Natural killer cell (primary cell): ENCODE results near the gene TRHDE. TPM values are rescaled to one million over a fixed set of nuclear protein-coding genes. Genes with fewer than 3 reads are reported as not detected.

Source experiments
- ATAC-seq, 3 donors: fragments of 150-1000 bp in 2 of 3; fragments of 200-7000 bp in 1 of 3; cut with Tn5 transposase; 1 replicate in 1 of 3; 2 replicates in 2 of 3; pipeline ENCODE4 v1.10.0; 2021; ENCODE audit warnings: mild to moderate bottlenecking in 2 of 3, moderate library complexity in 2 of 3
- DNase-seq, 2 donors: peaks; one replicate each; pipeline versions ENCODE4 v3.0.0 to v3.0.0-alpha.2; 2013 to 2021; ENCODE audit warnings: mixed read lengths in 1 of 2
- H3K27ac ChIP-seq: one replicate; pipeline ENCODE4 v1.5.1; 2013; ENCODE audit warnings: mild to moderate bottlenecking, low read length
- H3K27me3 ChIP-seq: one replicate; pipeline ENCODE4 v1.6.1; 2013; ENCODE audit warnings: low read length; ENCODE audit not compliant: control insufficient read depth, insufficient read depth
- H3K36me3 ChIP-seq: one replicate; pipeline ENCODE4 v1.6.1; 2013; ENCODE audit warnings: low read length; ENCODE audit not compliant: control insufficient read depth, insufficient read depth
- H3K4me1 ChIP-seq: one replicate; pipeline ENCODE4 v1.6.1; 2013; ENCODE audit warnings: low read length; ENCODE audit not compliant: control insufficient read depth, insufficient read depth
- H3K4me3 ChIP-seq: one replicate; pipeline ENCODE4 v1.5.1; 2013; ENCODE audit warnings: low read length
- H3K9me3 ChIP-seq: one replicate; pipeline ENCODE4 v1.6.1; 2013; ENCODE audit warnings: low read length; ENCODE audit not compliant: control insufficient read depth, insufficient read depth
- H3K27ac Mint-ChIP-seq, 2 donors: one replicate each; pipeline ENCODE4 v1.8.0; 2022; ENCODE audit warnings: mild to moderate bottlenecking in 2 of 2, mixed read lengths in 2 of 2, moderate library complexity in 1 of 2
- H3K27me3 Mint-ChIP-seq, 2 donors: one replicate each; pipeline ENCODE4 v1.8.0; 2022; ENCODE audit warnings: low read depth in 2 of 2, mixed read lengths in 2 of 2
- H3K36me3 Mint-ChIP-seq: one replicate; pipeline ENCODE4 v1.8.0; 2022; ENCODE audit warnings: mixed read lengths
- H3K4me1 Mint-ChIP-seq, 2 donors: one replicate each; pipeline ENCODE4 v1.8.0; 2022; ENCODE audit warnings: mixed read lengths in 2 of 2
- H3K4me3 Mint-ChIP-seq: one replicate; pipeline ENCODE4 v1.8.0; 2022; ENCODE audit warnings: mild to moderate bottlenecking, moderate library complexity, mixed read lengths
- H3K9me3 Mint-ChIP-seq, 2 donors: one replicate each; pipeline ENCODE4 v1.8.0; 2022; ENCODE audit warnings: mixed read lengths in 2 of 2
- WGBS: methylation state at CpG from one replicate; pipeline ENCODE4 v1.1.7; 2013; ENCODE audit warnings: missing lambda C conversion rate; ENCODE audit not compliant: insufficient coverage; 5-methylcytosine and 5-hydroxymethylcytosine counted together
- intact Hi-C: fragments of 100-400 bp; cut with micrococcal nuclease; formaldehyde crosslinking; loops from one replicate; pipeline ENCODE4 v1.14.2; 2022
- total RNA-seq, 4 donors: library from RNA; stranded (reverse); fragments of 120-200 nt in 1 of 4; gene quantifications; one replicate each; pipeline versions ENCODE4 v1.2.3 to v1.2.4, GENCODE V29; 2013 to 2022
- TF ChIP-seq, protein P1 (sequence below): fragments of 200-600 bp; IDR thresholded peaks from one replicate; pipeline ENCODE4 v1.8.0; 2022; ENCODE audit warnings: antibody characterized with exemption

The TRHDE gene
- total RNA-seq, 3 donors from 2014 or later (not counting 1 experiment from before 2014, with no cell fraction given) = 0.33 TPM; not detected in 2

DNA sequence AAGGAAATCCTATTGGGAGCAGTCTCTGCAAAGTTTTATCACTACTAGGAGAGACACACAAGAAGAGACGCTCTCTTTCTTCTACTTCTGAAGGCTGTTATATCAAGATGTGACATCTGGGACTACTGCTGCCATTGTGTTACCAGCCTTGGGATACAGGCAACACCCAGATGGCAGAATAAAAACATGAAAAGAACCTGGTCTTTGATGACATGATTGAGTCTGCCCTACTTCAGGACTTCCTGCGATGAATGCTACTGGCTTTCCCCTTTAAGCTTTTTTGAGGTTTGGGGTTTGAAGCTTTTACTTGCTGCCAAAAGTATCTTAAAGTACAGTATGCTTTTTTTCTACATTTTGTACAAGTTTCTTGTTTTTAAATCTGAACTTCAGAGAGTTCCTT lies 29.2 kb upstream of the TRHDE start:
- Mint-ChIP-seq H3K36me3 (no peaks in the 10 kb centered on the region), H3K27me3 (no peaks in the 10 kb centered on the region), H3K9me3 (peaks cover 6 to 17% of the 10 kb centered on the region in 2 donors), H3K4me1 (no peaks in the 10 kb centered on the region), H3K4me3 (no peak overlapping the region), H3K27ac (no peak overlapping the region)
- H3K9me3 ChIP-seq = peaks cover 3% of the 10 kb centered on the region
- intact Hi-C loops = no loop called here
- no peaks in the 10 kb centered on the region for H3K27me3 ChIP-seq
- TF ChIP-seq, protein P1, sequence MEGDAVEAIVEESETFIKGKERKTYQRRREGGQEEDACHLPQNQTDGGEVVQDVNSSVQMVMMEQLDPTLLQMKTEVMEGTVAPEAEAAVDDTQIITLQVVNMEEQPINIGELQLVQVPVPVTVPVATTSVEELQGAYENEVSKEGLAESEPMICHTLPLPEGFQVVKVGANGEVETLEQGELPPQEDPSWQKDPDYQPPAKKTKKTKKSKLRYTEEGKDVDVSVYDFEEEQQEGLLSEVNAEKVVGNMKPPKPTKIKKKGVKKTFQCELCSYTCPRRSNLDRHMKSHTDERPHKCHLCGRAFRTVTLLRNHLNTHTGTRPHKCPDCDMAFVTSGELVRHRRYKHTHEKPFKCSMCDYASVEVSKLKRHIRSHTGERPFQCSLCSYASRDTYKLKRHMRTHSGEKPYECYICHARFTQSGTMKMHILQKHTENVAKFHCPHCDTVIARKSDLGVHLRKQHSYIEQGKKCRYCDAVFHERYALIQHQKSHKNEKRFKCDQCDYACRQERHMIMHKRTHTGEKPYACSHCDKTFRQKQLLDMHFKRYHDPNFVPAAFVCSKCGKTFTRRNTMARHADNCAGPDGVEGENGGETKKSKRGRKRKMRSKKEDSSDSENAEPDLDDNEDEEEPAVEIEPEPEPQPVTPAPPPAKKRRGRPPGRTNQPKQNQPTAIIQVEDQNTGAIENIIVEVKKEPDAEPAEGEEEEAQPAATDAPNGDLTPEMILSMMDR = no peak
- no peaks in the 10 kb centered on the region for H3K4me1 ChIP-seq
- DNase-seq (no peak), ATAC-seq (no peak)
- no peaks in the 10 kb centered on the region for H3K36me3 ChIP-seq
- no peak overlapping the region for H3K27ac ChIP-seq
- H3K4me3 ChIP-seq = no peak overlapping the region
- 79% methylated on average over 2 of the region's 2 CpGs for WGBS

DNA sequence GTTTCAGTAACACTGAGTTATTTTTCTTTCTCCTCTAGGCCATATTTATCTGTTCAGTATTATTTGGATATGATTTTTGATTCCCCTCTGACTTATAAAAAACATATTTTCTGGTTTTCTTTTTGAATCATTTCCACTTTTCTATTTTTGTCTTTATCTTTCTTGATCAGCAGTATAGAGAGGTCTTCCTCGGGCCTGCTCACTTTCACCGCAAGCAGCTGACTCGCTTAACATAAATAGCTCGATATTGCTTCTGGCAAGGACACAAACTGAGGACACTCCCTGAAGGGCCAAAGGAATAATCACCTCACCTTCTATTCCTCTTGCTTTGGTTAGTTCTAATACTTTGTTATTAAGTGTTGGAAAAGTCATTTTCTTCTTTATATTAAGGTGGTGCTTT lies 25.8 kb upstream of the TRHDE start:
- peaks cover 3% of the 10 kb centered on the region for H3K9me3 ChIP-seq
- H3K36me3 Mint-ChIP-seq = no peaks in the 10 kb centered on the region
- ATAC-seq (no peak), DNase-seq (no peak)
- H3K27me3 Mint-ChIP-seq = no peaks in the 10 kb centered on the region
- no peak overlapping the region for H3K27ac Mint-ChIP-seq
- H3K36me3 ChIP-seq = no peaks in the 10 kb centered on the region
- no peak overlapping the region for H3K4me3 Mint-ChIP-seq
- peaks cover 10 to 23% of the 10 kb centered on the region in 2 donors for H3K9me3 Mint-ChIP-seq
- no peak overlapping the region for H3K27ac ChIP-seq
- H3K4me3 ChIP-seq = no peak overlapping the region
- no peaks in the 10 kb centered on the region for H3K27me3 ChIP-seq
- no peaks in the 10 kb centered on the region for H3K4me1 ChIP-seq
- 69% methylated on average over 4 of the region's 4 CpGs for WGBS
- H3K4me1 Mint-ChIP-seq = no peaks in the 10 kb centered on the region
- TF ChIP-seq, protein P1 = no peak
- intact Hi-C loops = no loop called here

DNA sequence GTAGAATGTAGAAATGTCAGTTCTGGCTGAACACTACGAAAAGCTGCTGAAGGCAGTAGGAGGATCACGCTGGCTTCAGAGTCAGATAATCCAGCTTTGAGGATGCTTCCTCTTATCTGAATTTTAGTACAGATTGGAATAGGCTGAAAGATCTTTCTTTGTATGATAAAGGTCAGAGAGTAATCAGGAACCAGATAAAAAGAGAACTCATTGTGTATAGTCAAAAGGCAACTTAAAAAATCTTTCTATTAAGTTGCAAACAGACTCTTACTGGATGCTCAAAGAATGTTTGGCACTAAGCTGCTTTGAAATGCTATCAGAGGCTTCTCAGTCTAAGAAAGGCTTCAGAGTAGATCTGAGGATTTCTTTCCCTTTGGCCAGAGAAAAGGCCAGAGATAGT lies 21.8 kb upstream of the TRHDE start:
- H3K27ac Mint-ChIP-seq = no peak overlapping the region
- H3K9me3 Mint-ChIP-seq = peaks cover 15 to 23% of the 10 kb centered on the region in 2 donors
- DNase-seq = no peak
- Histone ChIP-seq H3K4me1 (no peaks in the 10 kb centered on the region), H3K27me3 (no peaks in the 10 kb centered on the region), H3K27ac (no peak overlapping the region), H3K9me3 (peaks cover 3% of the 10 kb centered on the region), H3K36me3 (no peaks in the 10 kb centered on the region), H3K4me3 (no peak overlapping the region)
- intact Hi-C loops = no loop called here
- no peaks in the 10 kb centered on the region for H3K36me3 Mint-ChIP-seq
- whole genome bisulfite sequencing = 89% methylated on average over 2 of the region's 2 CpGs
- no peaks in the 10 kb centered on the region for H3K27me3 Mint-ChIP-seq
- TF ChIP-seq, protein P1 = no peak
- no peak for ATAC-seq
- no peak overlapping the region for H3K4me3 Mint-ChIP-seq
- H3K4me1 Mint-ChIP-seq = no peaks in the 10 kb centered on the region

DNA sequence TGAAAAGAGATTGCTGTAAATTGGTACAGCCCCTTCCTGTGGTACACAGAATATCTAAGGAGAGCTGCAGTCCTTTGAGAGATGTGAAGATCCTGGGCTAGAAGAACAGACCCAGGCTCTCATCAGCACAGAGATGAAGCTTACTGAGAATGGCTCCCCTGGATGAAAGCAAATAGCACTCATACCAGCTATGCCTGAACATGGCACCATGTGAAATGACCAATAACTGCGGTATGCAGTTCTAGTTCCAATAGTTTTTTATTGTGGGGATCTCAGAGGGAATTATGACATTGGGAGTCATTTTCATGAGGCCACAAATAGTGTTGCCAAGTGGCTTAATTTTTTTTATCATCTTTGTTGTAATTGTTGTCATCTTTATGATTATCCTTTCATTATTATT lies 15.4 kb upstream of the TRHDE start:
- H3K9me3 Mint-ChIP-seq = peaks cover 15 to 16% of the 10 kb centered on the region in 2 donors
- no peaks in the 10 kb centered on the region for H3K4me1 Mint-ChIP-seq

More for the DNA sequence above, 15.4 kb upstream of the TRHDE start:
- TF ChIP-seq, protein P1 = no peak
- DNase-seq = no peak
- H3K9me3 ChIP-seq = no peaks in the 10 kb centered on the region
- H3K4me3 Mint-ChIP-seq = no peak overlapping the region
- WGBS = 100% methylated on average over 1 of the region's 1 CpG
- H3K27me3 Mint-ChIP-seq = no peaks in the 10 kb centered on the region
- H3K27ac ChIP-seq = no peak overlapping the region
- no peaks in the 10 kb centered on the region for H3K4me1 ChIP-seq
- no peak overlapping the region for H3K27ac Mint-ChIP-seq
- H3K27me3 ChIP-seq = no peaks in the 10 kb centered on the region
- H3K4me3 ChIP-seq = no peak overlapping the region
- no peaks in the 10 kb centered on the region for H3K36me3 ChIP-seq
- intact Hi-C loops = no loop called here
- H3K36me3 Mint-ChIP-seq = no peaks in the 10 kb centered on the region
- ATAC-seq = no peak
